GM23338 (cell line): Measurements from ENCODE around the gene RBFOX1. TPM values are rescaled to one million over a fixed set of nuclear protein-coding genes. Genes with fewer than 3 reads are reported as not detected.

Experiments
- CREB1 ChIP-seq: fragments of 250-450 bp; sonication (Bioruptor Pico); IDR thresholded peaks from 2 replicates; pipeline ENCODE4 v1.5.0; 2020; ENCODE audit warnings: low read depth, mild to moderate bottlenecking, moderate library complexity
- ETS1 ChIP-seq: IDR thresholded peaks from 2 replicates; pipeline ENCODE4 v1.6.1; 2016; ENCODE audit warnings: antibody characterized with exemption
- EZH2phosphoT487 ChIP-seq: fragments of 200-600 bp; sonication (generic); IDR thresholded peaks from one replicate; pipeline ENCODE4 v1.8.1; 2018; ENCODE audit warnings: antibody characterized with exemption; ENCODE audit not compliant: unreplicated experiment
- JUNB ChIP-seq: IDR thresholded peaks from one replicate; pipeline ENCODE4 v1.6.1; 2016; ENCODE audit warnings: antibody characterized with exemption; ENCODE audit not compliant: unreplicated experiment
- NANOG ChIP-seq: IDR thresholded peaks from 2 replicates; pipeline ENCODE4 v1.6.1; 2016; ENCODE audit warnings: antibody characterized with exemption, borderline replicate concordance
- POLR2AphosphoS5 ChIP-seq: IDR thresholded peaks from 2 replicates; pipeline ENCODE4 v1.6.1; 2016; ENCODE audit warnings: antibody characterized with exemption, low read depth
- STAT1 ChIP-seq: IDR thresholded peaks from one replicate; pipeline ENCODE4 v1.6.1; 2016; ENCODE audit warnings: antibody characterized with exemption; ENCODE audit not compliant: unreplicated experiment
- ZNF114 ChIP-seq: fragments of 250-450 bp; sonication (Bioruptor Pico); IDR thresholded peaks from 2 replicates; pipeline ENCODE4 v1.5.0; 2020; ENCODE audit warnings: mild to moderate bottlenecking, moderate library complexity
- ZNF331 ChIP-seq: fragments of 250-450 bp; sonication (Bioruptor Pico); IDR thresholded peaks from 2 replicates; pipeline ENCODE4 v1.5.0; 2020; ENCODE audit warnings: low read depth, mild to moderate bottlenecking, moderate library complexity
- polyA plus RNA-seq: library from polyadenylated mRNA; unstranded; fragments of >200 nt; fragmentation: Nextera tagmentation; extraction: Ambion mirVana; gene quantifications from 2 replicates; pipeline ENCODE4 v1.2.1, GENCODE V29; 2016
- total RNA-seq: library from RNA; depleted of rRNA; stranded (reverse); fragments of >200 nt; shearing (Covaris generic); gene quantifications from 2 replicates; pipeline ENCODE4 v1.2.3, GENCODE V29; 2014
- TF ChIP-seq, protein P1 (sequence below): fragments of 250-450 bp; sonication (Bioruptor Pico); IDR thresholded peaks from 2 replicates; pipeline ENCODE4 v1.5.0; 2020; ENCODE audit warnings: mild to moderate bottlenecking, moderate library complexity

RBFOX1 gene
- total and polyA plus RNA-seq, 2 experiments from 2014 or later: 2.5 to 3.6 TPM

- TF ChIP-seq, protein P1, sequence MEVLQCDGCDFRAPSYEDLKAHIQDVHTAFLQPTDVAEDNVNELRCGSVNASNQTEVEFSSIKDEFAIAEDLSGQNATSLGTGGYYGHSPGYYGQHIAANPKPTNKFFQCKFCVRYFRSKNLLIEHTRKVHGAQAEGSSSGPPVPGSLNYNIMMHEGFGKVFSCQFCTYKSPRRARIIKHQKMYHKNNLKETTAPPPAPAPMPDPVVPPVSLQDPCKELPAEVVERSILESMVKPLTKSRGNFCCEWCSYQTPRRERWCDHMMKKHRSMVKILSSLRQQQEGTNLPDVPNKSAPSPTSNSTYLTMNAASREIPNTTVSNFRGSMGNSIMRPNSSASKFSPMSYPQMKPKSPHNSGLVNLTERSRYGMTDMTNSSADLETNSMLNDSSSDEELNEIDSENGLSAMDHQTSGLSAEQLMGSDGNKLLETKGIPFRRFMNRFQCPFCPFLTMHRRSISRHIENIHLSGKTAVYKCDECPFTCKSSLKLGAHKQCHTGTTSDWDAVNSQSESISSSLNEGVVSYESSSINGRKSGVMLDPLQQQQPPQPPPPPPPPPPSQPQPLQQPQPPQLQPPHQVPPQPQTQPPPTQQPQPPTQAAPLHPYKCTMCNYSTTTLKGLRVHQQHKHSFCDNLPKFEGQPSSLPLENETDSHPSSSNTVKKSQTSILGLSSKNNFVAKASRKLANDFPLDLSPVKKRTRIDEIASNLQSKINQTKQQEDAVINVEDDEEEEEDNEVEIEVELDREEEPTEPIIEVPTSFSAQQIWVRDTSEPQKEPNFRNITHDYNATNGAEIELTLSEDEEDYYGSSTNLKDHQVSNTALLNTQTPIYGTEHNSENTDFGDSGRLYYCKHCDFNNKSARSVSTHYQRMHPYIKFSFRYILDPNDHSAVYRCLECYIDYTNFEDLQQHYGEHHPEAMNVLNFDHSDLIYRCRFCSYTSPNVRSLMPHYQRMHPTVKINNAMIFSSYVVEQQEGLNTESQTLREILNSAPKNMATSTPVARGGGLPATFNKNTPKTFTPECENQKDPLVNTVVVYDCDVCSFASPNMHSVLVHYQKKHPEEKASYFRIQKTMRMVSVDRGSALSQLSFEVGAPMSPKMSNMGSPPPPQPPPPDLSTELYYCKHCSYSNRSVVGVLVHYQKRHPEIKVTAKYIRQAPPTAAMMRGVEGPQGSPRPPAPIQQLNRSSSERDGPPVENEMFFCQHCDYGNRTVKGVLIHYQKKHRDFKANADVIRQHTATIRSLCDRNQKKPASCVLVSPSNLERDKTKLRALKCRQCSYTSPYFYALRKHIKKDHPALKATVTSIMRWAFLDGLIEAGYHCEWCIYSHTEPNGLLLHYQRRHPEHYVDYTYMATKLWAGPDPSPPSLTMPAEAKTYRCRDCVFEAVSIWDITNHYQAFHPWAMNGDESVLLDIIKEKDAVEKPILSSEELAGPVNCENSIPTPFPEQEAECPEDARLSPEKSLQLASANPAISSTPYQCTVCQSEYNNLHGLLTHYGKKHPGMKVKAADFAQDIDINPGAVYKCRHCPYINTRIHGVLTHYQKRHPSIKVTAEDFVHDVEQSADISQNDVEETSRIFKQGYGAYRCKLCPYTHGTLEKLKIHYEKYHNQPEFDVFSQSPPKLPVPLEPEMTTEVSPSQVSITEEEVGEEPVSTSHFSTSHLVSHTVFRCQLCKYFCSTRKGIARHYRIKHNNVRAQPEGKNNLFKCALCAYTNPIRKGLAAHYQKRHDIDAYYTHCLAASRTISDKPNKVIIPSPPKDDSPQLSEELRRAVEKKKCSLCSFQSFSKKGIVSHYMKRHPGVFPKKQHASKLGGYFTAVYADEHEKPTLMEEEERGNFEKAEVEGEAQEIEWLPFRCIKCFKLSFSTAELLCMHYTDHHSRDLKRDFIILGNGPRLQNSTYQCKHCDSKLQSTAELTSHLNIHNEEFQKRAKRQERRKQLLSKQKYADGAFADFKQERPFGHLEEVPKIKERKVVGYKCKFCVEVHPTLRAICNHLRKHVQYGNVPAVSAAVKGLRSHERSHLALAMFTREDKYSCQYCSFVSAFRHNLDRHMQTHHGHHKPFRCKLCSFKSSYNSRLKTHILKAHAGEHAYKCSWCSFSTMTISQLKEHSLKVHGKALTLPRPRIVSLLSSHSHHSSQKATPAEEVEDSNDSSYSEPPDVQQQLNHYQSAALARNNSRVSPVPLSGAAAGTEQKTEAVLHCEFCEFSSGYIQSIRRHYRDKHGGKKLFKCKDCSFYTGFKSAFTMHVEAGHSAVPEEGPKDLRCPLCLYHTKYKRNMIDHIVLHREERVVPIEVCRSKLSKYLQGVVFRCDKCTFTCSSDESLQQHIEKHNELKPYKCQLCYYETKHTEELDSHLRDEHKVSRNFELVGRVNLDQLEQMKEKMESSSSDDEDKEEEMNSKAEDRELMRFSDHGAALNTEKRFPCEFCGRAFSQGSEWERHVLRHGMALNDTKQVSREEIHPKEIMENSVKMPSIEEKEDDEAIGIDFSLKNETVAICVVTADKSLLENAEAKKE (CRISPR knock-in tag): no peak
- TF ChIP-seq NANOG: no peak
- TF ChIP-seq ZNF114: no peak
- TF ChIP-seq ETS1: no peak
- TF ChIP-seq EZH2phosphoT487: no peak
- TF ChIP-seq STAT1: no peak
- no peak for TF ChIP-seq JUNB
- no peak for TF ChIP-seq POLR2AphosphoS5
- TF ChIP-seq ZNF331 (CRISPR knock-in tag): no peak
- no peak for TF ChIP-seq CREB1 (CRISPR knock-in tag)
These were observed 412.1 kb downstream of the RBFOX1 start (continued) for GRCh38 chr16:7744546-7745264.
